ENCODE data around the gene GPR176.
A peak's percentile ranks its signal among the peaks of the same experiment; 100 is the strongest.
"Not testable (repeated sequence)": the region's sequence is repeated elsewhere in the genome, so short reads cannot be mapped to it uniquely, and the experiment has no call there.

Gene GPR176

DNA sequence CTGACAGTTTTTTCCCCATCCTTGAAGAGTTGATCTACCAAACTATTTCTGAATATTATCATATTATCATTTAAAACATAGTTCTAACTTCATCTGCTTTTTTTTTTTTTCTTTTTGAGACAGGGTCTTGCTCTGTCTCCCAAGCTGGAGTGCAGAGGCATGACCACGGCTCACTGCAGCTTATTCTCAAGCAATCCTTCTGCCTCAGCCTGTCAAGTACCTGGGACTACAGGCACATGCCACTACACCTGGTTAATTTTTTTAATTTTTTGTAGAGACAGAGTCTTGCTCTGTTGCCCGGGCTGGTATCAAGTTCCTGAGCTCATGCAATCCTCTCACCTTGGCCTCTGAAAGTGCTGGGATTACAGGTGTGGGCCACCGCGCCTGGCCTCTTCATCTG, 15.2 kb upstream of the GPR176 start:
- no peak for DNase-seq

DNA sequence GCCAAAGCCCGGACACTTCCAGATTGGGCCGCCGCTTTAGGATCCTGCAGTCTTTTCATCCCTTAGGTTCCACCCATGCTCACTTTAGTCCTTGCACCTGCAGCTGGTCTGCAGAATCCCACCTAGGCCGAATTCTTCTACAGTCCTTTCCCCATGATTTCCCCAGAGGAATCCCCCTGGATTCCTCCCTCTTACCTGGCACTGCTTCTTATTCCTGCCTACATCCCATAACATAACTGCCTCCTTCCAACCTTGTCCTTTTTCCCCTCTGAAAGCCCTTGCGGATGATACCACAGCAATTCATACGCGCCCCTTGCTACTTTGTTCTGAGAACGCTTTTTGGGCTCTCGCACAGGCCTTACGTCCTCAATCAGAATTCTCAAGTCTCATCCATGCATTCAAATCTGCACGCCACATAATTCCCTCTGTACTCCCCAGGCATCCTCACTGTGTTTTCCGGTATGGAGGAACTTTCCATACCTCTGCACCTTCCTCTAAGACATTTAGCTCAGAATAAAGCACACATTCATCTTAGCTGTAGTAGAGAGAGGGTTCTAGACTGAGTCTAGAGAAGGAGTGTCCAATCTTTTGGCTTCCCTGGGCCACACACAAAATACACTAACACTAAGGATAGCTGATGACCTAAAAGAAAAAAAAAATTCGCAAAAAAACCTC, 14.5 kb upstream of the GPR176 start:
- DNase-seq, result no peak

DNA sequence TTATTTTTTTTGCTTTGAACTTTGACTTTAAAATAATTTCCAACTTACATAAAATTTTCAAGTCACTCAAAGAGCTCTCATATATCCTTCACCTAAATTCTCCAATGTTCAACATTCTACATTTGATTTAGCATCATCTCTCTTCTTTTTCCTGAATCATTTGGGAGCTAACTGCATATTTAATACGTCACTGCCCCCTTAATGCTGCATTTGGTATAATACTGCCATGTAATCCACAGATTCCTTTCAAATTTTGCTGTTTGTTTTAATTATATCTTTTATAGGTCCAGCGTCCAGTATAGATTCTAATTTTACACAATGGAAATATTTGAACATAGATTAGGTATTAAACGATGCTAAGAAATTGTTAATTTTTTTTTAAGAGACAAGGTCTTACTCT, 11.5 kb upstream of the GPR176 start:
- no peak for DNase-seq

DNA sequence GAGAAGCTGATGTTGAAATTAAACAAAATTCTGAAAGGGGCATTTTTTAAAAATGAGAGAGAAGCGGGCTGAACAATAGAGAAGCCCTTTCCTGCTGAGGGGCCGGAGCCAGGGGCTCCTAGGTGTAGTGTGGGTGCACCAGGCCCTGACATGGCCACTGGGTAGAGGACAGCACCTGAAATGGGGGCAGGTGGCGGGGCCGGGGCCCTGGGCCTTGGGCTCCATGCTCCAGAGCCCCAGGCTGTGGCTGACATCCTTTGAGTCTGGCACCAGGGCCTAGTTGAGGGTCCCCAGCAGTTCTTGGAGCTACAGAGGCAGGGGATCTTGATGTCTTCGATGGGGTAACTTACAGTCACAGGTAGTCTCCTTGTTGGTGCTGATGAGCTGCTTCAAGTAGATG, 6.5 kb upstream of the GPR176 start:
- DNase-seq, result no peak

DNA sequence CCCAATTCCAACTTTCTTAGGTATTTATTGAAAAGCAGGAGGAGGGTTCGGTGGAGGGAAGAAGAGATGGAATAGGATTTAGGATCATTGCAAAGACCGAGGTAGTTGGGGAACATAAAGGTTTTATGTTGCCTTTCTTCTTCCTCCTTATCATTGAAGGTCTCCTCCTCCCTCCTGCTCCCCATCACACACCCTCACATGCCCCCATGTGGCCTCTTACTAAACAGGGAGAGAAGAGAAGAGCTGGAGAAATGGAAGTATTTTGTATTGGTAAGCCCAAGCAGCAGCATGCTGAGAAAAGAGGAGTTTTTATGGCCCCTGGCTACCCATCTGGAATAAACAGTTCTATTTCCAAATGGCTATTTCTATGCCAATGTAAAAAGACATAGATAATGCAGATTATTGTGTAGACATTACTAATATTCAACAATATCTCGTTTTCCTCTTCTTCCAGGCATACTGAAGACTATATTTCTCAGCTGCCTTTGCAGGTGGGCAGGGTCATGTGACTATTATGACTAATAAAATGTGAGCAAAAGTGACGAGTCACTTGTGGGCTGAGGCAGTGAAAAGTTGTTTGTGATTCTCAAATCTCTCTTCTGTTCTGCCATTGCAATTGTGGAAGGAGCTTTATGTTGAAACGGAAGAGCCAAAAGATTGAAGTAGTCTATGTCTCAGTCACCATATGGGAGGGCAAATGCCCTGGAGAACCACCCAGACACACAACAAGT, 5.2 kb upstream of the GPR176 start:
- no peak for DNase-seq

DNA sequence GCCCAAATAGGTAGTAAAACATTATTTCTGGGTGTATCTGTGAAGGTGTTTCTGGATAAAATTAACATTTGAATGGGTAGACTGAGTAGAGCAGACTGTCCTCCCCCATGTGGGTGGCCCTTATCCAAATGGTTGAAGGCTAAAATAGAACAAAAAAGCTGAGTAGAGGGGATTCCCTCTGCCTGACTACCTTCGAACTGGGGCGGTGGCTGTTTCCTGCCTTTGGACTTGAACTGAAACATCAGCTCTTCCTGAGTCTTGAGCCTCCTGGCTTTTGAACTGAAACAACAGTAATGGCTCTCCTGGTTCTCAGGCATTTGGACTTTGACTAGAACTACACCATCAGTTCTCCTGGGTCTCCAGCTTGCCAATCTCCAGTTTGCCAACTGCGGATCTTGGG, 4.4 kb upstream of the GPR176 start:
- DNase-seq, result no peak

DNA sequence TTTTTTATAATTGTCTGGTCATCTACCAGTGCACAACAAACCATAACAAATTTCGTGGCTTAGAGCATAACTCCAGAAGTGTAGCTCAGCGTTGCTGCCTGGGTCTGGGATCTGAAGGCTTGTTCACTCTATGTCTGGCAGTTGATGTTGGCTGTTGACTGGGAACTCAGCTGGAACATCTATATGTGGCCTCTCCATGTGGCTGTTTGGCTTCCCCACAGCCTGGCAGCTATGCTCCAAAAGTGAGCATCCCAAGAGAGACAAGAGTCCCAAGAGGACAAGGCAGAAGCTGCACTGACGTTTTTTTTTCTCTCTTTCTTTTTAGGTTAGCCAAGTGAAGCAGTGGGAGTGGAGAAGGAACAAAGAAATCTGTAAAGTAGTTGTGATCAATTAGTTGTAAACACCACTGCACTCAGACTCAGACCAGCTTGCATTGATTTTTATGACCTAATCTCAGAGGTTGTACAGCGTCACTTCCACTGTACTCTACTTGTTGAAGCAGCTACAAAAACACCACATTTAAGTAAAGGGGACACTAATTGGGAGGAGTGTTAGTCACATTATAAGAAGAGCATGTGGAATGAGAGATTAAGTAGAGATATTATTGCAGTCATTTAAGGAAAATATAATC, 2.5 kb upstream of the GPR176 start:
- DNase-seq, result no peak

DNA sequence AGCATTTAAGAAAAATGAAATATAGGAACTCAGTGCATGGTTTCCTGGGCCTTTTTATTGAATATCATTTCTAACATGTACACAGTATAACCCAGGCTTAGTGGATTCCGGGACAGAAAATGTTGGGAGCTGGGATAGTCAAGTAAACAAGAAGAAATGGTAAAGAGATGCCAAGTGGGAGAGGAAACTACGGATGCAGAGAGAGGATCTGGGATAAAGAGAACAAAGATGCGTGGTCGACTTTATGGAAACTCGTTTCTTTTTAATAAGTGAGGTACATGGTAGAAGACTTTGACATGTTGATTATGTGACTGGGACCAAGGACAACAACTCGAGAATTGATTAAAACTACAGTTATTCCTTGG, 1.2 kb upstream of the GPR176 start:
- DNase-seq, result no peak

DNA sequence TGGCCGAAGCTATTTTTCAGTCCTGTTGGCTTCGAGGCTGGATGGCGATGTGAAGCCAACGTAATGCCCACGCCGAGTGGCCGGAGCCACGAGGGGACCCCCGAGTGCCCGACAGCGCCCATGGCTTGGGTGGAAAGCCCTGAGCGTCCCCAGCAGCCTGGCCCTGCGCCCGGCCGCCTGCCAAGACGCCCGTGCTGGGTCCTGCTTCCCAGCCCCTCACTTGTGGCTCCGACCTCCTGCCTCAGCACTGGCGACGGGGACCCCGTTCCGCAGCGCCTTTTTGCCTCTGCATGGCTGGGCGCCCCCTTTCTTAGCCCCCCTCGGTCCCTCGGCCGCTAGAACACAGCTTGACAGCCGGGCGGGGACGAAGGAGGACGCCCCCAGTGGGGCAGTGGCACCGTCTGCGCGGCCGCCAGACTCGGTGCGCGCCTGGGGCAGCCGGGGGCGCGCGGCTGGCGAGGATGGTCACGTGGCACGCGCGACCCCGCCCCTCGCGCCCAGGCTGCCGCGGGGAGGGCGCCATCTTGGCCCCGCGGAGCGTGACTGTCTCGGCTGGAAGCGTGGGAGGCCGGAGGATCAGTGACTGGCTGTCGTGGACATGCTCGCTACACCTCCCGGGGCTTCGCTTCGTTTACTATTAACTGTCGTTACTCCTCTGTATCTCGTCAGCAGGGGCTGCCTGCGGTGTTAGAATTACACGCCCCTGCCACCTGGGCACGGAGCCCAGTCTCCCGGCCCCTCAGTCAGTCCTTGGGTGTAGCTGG, 626 bp upstream of the GPR176 start:
- peak; percentile 88 to 91 for DNase-seq

DNA sequence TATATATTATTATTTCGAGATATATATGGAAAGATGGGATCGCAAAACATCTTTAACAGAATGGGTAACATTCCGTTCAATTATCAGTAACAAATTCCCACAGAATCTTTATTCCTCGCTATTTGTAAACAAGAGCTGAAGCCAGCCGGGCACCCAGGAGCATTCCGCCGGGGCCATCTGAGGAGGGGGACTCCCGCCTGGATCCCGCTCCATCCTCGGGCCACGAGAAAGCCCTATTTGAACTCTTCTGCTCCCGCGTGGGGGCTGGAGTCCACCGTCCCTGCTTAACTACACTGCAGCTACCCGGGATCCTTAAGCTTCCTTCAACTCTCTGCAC, 687 bp downstream of the GPR176 start:
- no peak for DNase-seq

DNA sequence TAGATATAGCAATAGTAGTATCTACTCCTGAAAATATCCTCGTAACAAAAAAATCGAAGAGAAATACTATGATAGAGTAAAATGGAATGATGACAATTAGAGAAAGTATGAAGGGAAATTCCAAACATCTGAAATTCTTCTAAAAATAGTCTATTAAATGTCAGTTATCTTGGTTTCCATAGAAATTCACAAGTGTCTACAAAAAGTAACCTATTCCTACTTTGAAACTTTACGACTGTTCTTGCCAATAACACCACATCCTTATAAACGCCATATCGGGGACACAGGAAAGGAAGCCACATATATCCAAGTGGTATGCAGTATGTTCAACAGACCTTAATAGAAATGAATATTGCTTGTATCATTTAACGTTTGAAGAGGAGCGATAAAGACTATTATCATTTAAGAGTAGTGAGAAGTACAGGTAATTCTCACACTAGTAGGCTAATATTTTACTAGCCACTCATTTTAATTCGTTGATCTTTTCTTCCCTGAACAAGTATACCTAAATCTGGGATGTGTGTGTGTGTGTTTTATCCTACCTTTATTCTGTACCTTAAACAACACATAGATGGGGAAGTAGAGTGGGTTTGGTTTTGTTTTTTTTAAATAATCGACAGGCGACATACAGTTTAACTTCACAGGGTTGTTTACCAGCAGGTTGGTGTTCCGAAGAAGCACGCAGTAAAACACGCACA, 1.2 kb downstream of the GPR176 start:
- no peak for DNase-seq

DNA sequence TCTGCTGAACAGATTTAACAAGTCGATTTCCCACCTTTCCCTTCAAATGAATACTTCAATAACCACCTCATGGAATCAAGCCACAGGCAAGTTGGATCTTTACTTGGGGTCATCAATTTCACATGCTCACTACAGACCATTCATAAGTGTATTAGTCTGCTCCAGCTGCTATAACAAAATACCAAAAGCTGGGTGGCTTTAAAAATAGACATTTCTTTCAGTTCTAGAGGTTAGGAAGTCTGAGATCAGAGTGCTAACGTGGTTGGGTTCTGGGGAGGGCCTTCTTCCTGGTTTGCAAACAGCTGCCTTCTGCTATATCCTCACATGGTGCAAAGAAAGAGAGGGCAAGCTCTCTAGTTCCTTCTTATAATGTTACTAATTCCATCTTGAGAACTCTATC, 5.1 kb downstream of the GPR176 start:
- DNase-seq, result no peak

DNA sequence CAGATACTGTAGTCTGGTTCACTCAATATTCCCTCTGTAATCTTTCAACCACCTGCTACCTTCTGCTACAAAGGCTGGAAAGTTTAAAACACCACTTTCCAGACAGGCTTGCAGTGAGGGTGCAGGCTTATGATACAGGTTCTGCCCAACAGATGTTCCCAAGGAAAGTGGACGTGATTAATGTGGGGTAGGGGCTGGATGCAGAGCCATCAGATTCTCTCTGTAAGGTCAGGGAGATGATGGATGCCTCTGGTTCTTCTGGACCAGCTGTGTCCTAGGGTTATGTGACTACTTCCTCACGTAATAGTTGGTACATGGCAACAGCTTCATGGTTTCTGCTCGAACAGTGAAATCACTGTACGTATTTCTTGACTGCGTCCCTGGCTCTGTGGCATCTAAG, 11.1 kb downstream of the GPR176 start:
- DNase-seq, result no peak

DNA sequence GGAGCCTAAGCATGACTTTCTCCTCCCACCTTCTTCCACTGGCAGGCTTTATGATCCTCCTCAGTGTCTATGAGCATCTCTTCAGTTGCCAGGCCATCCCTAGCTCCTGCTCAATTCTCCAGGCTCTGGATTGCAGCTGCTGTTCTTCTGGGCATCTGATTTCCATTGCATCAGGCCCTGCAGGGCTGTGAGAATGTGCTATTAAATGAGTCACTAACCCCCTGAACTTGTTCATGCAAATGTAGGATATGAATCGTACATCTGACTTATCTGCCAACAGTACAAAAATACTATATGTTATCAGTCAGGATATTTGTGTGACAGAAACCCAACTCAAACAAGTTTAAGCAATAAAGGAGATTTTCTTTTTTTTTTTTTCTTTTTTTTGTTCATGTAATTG, 11.9 kb downstream of the GPR176 start:
- no peak for DNase-seq

DNA sequence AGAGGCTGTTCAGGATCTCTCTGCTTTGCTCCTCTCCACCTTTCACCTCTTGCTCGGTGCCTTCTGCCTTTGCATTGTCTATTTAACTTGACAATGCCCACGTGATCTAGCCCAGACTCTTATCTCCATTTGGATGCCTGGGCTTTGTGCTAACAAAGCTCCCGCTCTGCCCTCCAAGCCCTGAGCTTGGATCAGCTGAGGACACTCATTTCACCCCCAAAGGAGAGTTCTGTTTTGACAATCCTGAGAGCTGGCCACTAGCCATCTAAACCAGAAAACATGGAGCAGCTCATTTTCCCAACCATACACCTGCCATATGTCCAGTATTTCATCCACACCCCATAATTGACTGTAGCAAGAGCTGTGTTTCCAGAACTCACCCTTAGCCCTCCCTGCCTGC, 12.8 kb downstream of the GPR176 start:
- no peak for DNase-seq

DNA sequence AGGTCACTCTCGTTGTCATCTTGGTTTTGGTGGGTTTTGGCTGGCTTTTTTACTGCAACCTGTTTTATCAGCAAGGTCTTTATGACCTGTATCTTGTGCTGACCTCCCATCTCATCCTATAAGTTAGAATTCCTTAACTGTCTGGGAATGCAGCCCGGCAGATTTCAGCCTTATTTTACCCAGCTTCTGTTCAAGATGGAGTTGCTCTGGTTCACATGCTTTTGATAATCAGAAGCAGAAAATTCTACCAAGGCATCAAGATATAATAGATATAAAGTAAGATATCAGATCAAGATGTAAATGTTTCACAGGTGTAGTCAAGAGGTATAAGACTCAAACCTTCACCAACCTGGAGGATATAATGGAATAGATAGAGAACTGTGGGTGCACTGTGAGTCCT, 16.0 kb downstream of the GPR176 start:
- DNase-seq, result no peak

DNA sequence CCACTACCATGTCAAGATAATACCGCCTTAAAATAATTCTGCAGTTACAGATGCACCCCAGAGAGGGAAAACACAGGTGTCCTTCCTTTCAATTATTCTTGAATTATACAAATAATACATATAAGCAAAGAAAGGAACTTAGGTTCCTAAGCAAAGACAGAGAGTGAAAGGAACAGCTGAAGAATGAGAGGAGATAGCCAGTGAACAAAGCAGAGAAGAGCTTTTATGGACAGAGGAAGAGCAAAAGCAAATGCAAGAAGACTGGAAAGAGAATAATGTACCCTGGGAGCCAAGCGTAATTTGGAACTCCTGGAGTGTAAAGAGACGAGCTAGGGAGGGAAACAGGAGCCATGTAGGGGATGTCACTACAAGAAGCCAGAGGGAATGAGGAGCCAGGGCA, 21.7 kb downstream of the GPR176 start:
- DNase-seq, result no peak

DNA sequence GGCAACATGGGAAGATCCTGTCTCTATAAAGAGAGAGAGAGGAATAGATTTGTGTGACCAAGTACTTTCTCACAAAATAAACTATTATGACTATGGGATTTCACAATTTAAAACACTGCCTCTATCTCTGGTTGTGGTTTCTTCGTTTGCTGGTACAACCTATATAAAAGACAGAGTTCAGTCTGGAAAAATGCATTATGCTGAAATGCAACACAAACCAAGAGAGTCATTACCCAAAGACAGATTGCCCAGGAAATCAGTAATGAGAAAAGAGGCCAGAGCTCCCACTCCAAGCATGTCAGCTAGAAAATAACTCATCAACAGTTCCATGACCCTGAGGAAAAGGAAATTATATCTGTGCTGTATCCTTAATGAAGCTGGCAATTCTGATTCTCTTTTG, 23.2 kb downstream of the GPR176 start:
- no peak for DNase-seq

DNA sequence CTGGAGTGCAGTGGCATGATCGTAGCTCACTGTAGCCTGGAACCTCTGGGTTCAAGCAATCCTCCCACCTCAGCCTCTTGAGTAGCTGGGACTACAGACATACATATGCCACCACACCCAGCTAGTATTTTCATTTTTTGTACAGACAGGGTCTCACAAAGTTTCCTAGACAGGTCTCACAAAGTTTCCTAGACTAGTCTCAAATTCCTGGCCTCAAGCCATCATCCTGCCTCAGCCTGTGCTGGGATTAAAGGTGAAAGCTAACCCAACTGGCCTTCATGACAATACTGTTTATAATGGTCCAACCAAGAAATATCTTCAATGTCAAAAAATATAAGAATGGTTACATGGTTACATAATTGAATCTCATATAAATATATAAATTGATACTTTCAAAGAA, 24.0 kb downstream of the GPR176 start:
- DNase-seq, result no peak

DNA sequence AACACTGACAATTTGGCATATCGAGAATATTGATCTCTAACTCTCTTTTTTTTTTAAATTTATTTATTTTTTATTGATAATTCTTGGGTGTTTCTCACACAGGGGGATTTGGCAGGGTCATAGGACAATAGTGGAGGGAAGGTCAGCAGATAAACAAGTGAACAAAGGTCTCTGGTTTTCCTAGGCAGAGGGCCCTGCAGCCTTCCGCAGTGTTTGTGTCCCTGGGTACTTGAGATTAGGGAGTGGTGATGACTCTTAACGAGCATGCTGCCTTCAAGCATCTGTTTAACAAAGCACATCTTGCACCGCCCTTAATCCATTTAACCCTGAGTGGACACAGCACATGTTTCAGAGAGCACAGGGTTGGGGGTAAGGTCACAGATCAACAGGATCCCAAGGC, 27.0 kb downstream of the GPR176 start:
- not testable (repeated sequence) for DNase-seq

DNA sequence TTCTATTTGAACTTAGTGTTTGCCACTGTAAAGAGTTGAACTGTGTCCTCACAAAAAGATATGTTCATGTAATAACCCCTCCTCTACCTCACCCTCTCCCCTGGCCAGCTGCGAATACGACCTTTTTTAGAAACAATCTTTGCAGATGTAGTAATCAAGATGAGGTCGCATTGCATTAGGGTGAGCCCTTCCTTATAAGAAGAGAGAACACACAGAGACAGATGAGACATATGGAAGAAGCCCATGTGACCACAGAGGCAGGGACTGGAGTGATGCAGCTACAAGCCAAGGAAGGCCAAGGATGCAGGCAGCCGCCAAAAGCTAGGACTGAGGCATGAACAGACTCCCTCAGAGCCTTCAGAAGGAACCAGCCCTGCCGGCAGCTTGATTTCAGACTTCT, 27.6 kb downstream of the GPR176 start:
- no peak for DNase-seq

DNA sequence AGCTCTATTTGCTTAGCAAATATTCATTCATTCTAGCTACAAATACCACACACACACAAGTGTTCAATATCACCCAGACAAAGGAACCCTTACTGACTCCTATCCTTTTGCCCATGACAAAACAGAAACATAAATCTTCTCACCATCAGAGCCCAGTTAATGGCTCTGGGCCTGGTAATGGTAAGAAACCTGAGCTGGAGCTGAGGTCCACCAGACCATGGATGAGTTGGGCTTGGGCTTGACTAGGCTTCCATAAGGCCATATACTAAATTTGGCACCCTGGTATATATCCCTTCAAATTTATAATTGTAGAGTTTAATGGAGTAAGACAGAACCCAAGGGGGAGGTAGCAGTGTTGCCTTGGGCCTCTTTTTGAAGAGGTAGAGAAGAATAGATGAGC, 29.4 kb downstream of the GPR176 start:
- no peak for DNase-seq

DNA sequence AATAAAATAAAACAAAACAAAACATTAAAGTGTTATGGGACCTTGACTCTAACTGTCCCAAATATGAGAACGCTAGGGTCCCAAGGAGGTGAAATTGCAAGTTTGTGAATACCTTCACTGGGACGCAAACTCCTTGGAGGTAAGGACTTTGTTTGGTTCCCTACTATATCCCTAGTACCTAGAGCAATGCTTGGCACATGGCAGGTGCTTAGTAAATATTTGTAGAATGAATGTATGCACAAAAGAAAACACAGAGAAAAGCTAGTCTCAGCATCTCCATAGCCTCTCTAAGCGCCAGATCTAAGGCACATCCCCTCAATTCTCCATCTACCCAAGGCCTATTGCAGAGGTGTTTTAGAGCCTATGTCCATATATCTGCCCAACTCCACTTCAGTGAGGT, 30.5 kb downstream of the GPR176 start:
- no peak for DNase-seq
